Measurements from ENCODE around the gene KCNK10.

DNA sequence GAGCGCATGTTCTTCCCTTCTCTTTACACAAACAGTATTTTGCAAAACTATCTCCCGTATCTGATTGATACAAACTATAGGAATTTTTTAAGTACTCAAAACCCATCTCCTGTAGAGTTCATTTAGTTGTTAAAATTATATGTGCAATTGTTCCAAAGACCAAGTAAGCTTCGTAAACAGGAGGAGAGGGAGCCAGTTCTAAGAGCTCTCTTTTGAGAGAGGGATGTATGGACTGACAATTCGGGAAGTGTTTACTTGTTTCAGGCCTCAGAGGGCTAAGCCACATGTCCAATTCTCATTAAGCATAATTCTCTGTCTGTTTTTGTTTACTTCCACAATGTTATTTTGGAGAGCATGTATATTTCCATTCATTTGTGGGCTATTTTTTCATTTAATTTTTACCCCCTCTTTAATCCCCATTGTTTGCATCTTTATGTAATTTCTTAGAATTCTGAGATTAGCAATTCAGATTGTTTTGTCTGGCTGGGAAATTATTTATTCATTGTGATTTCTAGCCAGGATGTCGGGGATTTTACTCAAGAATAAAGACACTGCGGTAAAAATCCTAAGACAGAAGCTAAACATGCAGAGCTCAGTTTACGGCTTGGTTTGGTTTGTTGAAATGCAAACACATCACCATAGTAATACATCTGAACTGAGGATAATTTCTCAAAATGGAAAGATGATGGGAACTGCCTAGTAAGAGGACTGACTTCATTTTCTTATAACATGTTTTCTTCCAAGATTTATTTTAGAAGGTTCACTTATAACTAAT lies 126.8 kb downstream of the KCNK10 start:
- TF ChIP-seq CTCF (IDR thresholded peaks at IDR 0.05; ENCODE audit: low read depth, low read length, poor library complexity, severe bottlenecking) (no peak), EZH2phosphoT487 (IDR thresholded peaks at IDR 0.05; ENCODE audit: borderline replicate concordance, low read length) (no peak)
